Amygdala (tissue), 56 donors: ENCODE results near the gene TSPAN4.

Source experiments
- DNase-seq, 56 donors: peaks; one replicate each; lab custom pipeline; 2025; lab: John Stamatoyannopoulos, UW

TSPAN4 gene

DNA sequence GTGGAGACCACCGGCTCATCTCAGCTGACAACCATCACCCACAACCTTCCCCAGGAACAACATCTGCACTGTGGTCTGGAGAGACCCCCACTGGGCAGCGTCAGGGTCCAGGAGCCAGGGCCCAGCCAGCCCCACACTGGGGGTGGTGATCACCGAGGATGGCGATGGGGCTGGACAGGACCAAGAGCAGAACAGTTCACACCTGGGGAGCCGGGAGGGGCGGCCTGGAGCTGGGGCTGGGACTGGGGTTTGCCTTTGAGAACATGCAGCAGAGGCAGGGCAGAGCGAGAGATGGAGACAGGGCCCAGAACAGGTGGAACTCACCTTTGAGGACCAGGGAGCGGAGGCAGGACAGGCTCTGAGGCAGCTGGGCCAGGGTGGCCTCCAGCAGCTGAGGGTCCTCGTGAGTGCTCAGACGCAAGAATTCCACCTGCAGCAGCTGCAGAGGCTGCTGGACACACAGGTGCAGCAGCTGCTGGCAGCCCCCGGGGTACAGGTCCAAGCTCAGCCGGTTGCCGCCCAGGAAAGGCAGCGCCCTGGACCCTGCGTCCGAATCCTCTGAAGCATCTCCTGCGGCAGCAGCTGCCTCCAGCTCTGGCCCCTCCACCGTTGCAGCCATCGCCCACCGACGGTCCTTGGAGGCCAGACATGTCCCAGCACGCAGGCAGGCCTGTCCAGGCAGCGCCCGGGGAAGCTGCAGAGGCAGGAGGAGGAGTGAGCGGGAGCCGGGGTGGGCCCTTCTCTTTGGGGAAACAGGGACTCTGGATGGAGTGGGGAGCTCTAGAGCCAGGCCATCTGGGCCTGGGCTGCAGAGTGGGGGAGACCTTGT lies 38.7 kb upstream of the TSPAN4 start:
- DNase-seq = no peak

DNA sequence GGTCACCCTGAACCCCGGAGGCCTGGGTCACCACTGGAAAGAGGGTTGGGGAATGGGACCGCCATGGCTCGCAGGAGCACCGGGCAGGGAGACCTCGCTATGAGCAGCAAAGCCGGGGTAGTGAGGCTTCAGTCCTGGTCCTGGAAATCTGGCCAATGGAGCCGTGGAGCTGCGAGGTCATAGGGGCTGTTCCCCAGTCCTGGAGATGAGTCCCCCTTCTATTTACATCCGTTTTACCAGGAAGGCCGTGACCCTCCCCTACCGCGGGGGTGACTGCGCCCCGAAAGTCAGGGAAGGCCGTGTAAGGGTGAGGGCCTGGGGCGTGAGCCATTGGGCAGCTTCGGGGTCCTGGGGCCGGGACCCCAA lies 38.1 kb upstream of the TSPAN4 start:
- DNase-seq = no peak

DNA sequence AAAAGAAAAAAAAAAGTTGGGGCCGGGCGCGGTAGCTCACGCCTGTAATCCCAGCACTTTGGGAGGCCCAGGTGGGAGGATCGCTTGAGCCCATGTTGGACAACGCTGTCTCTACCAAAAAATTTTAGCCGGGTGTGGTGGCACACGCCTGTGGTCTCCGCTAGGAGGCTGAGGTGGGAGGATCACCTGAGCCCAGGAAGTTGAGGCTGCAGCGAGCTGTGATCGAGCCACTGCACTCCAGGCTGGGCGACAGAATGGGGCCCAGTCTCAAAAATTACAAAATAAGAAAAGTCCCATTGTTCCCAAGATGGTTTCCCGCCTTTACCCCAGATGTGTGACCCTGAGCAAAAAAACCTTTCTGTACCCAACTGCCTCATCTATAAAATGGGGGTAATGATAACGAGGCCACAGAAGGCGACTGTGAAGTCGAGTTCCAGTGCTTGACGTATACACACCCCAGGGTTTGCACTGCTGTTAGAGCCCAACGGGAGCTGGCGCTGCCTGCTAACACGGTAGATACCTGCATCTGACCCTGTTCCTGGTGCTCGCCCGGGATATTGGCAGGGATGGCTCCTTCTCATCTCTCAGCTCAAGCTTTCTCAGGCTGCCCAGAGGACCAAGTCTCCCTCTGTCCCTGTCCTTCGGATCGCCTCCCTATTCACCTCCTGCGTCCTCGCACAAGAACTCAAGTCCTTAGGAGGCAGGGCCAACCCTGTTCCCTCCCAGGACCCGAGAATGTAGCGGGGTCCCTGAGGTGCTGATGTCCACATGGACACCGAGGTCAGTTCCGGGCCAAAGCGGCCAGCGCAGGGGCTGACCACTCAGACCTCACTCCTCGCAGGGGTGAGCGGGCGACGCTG lies 34.0 kb upstream of the TSPAN4 start:
- peak in 4 of 56 donors; percentile 67 to 83 (median 76) for DNase-seq

DNA sequence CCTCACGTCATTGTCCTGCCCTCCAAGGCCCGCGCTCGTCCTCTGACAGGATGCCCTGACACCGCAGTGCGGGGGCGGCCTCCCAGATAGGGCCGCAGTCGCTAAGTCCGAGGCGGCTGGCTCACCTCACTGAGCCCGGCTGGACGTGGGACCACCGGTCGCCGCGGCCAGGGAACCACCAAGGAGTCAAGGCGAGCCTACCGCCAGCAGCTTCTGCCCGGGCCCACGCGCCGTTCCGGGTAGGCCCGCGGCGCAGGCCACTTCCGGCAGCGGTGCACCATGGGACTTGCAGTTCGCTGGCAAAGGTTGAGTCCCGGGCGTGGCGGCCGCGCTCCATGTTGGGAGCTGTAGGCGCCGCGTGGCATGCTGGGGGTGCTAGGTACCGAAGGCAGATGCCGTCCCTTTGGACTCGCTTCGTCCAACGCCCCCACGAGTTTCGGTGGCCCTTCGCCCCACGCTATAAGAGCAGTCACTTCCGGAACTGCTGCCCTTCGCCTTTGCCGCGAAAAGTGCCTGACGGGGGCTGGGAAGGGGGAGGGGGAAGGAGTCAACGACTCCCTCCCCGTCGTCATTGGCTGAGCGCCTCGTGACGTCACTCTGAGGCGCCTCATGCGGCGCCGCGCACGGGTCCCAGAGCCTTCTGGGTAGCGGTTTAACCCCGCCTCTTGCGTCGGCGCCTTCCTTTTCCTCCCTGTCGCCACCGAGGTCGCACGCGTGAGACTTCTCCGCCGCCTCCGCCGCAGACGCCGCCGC lies 33.2 kb upstream of the TSPAN4 start, which contains the start of gene RPLP2:
Gene RPLP2, plus strand, starts transcription at position 681 of the 753 bp plus-strand sequence. CDS start 268 bp downstream, outside the sequence.
- DNase-seq = peak; percentile 83 to 100 (median 97)

GRCh38 chr11:810040-810567 lies 32.5 kb upstream of the TSPAN4 start:
- no peak for DNase-seq

- DNase-seq = no peak
Observed at GRCh38 chr11:811446-812245, 31.0 kb upstream of the TSPAN4 start.

- no peak for DNase-seq
Observed at GRCh38 chr11:812390-812789, 30.3 kb upstream of the TSPAN4 start.

GRCh38 chr11:813072-813455 lies 29.6 kb upstream of the TSPAN4 start:
- no peak for DNase-seq

DNA sequence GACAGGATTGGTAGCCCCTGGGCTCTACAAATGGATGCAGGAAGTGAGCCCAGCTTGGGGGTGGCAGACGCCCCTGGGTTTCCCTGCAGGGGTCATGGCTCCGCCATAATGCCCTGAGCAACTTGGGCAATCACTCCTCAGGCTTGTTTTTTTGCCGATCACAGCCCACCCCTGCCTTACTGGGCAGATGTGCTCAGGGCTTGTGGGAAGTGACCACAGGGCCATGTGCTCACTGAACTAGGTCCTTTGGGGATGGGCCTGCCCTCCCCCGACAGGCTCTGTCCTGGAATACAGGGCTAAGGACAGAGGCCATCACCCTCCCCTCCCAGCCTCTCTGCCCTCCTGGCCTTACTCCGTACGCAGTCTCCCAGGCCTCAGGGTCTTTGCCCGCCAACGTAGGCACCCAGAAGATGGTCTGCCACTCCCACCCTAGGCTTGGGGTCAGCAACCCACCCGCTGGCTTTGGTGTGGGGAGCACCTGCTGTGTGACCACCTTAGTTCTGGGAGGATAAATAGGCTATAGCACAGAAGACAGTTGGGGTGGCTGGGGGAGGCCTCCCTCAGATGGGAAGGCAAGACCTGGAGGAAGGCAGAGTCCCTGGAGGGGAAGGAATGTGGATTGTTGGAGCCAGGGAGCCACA lies 29.1 kb upstream of the TSPAN4 start:
- DNase-seq = no peak

DNA sequence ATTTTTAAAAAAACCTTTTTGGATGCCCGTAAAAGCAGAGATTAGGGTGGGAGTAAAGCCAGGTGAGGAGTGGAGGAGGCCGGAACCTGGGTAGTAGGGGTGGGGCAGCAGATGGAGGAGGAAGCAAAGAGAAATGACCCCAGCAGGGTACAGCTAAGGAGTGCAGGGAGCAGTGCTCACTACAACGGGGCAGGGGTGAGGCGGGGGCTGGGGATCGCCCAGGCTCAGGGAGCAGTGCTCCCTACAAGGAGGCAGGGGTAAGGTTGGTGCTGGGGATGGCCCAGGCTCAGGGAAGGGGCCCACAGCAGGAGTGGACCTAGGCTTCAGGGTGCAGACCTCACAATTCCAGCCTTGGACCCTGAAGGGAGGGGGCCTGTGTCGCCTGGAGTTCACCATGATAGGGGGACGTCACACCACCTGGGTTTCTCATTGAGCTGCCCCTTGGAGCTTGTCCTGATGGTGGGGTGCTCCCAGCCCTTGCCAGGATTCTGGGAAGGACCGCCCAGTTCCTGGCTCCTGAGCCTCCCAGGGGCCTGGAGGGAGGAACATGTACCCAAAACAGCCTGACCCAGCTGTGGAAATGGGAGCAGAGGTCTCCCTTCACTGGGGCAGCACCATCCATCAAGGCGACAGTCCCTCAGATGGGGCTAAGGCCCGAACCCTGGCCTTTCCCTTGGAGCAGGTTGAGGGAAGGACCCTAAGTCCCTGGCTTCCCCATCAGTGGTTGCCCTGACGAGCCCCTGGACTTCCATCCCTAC lies 26.8 kb upstream of the TSPAN4 start:
- DNase-seq = no peak

DNA sequence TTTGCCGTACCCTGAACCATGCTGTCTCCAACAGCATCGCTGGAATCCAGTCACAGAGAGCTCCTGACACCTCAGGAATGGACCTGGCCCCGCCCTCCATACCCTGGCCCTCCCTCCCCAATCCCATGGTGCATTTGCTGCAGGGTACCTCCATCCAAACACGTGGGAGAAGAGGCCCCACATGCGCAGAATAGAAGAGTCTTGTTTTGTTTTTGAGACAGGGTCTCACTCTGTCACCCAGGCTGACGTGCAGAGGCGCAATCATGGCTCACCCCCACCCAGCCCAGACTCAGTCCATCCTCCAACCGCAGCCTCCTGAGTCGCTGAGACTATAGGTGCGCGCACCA lies 26.2 kb upstream of the TSPAN4 start:
- DNase-seq = no peak

DNA sequence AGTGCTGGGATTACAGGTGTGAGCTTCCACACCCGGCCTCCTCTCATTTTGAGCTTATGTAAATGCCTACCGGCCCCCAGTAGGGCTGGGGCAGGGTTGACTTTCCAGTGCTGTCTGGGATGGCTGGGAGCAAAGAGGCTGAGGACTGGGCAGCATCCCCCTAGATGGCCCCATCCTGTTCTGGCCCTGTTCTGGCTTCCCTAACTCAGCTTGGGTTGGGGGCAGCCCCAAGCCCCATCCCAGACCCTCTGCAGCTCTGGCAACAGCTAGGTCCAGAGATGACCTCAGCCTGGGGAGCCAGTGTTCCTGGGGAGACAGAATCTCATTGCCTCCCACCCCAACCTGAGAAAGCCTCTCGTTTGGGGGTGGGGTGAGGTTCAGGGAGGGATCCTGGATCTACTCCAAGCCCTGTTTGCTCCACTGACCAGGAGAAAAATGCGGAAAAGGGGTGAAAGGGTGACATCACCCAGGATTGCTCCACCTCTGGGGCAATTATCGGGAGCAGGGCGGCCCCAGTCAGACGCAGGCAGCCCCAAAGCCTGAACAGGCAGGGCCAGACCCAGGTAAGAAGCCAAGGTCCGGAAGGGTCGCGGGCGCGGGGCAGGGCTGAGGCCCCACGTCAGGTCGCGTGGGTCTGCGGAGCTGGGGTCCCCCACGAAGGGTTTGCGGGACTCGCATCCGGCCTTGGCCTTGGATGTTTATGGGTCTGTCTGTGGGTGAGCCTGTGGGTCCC lies 24.1 kb upstream of the TSPAN4 start, which contains the start of gene PNPLA2:
Gene PNPLA2, plus strand, starts transcription at position 519 of the 733 bp plus-strand sequence. CDS start 805 bp downstream, outside the sequence.
- DNase-seq = no peak

DNA sequence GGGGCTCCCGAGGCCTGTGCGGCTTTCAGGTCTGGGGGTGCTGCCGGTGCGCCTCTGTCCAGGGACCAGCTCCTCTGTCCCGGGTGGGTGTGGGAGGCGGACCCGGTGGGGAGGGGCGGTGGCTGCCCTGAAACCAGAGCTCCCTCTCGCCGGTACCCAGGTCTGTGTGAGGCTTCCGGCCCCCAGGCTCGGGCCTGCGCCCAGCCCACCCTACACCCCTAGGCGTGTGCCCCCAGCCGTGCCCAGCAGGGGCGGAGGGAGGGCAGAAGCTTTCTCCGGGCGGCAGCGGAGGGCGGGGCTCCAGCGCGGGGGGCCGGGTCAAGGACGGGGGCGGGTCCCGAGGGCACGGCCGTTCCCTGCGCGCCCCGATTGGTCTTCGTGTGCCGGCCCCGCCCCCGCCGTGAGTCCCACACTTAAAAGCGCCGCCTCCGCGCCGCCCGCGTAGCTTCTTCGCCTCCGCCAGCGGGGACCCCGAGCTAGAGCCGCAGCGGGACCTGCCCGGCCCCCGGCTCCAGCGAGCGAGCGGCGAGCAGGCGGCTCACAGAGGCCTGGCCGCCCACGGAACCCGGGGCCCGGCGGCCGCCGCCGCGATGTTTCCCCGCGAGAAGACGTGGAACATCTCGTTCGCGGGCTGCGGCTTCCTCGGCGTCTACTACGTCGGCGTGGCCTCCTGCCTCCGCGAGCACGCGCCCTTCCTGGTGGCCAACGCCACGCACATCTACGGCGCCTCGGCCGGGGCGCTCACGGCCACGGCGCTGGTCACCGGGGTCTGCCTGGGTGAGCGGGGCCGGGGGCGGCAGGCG lies 23.3 kb upstream of the TSPAN4 start:
- peak; percentile 22 to 94 (median 82) for DNase-seq

GRCh38 chr11:819943-820649 lies 22.6 kb upstream of the TSPAN4 start:
- peak in 31 of 56 donors; percentile 31 to 75 (median 57) for DNase-seq

DNA sequence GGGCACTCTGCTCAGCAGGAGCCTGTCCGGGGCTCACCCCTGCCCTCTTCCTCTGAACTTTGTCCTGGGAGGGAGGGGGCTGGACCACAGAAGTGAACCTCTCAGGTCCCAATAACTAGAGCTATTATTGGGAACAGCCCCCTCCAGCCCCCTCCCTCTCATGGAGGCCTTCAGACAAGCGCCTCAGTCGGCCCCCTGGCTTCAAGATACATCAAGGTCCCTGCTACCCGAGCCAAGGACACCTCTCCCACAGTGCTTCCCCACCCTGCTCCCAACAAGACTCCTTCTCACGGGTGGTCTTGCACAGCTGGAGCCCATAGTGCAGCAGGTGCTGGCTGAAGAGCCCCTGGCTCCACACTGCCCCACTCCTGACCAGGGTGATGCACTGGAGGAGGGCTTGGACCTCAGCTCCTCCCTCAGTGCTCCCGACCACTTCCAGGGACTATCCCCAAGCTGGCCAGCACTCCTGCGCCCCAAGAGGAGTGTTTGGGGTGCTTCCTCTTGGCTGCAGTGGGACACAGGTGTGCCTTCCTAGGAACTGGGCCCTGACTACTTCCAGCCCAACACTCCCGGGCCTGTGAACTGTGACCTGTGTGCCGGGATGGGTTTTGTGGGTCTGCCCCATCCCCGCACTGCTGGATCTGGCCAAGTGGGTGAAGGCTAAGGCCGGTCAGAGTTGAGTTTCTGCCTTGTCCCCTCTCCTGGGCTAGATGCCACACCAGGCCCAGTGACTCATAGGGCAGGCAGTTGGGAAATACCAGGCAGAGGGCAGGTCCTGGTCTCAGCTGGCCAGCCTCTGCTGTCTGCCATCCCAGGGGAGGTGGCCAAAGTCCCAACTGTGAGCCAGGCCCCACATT lies 21.8 kb upstream of the TSPAN4 start:
- DNase-seq = peak in 20 of 56 donors; percentile 17 to 70 (median 40)
